Ishikawa (cell line): ENCODE results near the gene SLC34A1.

Experiments
- CEBPB ChIP-seq: IDR thresholded peaks from 2 replicates; pipeline ENCODE4 v1.6.1; 2012
- CREB1 ChIP-seq: IDR thresholded peaks from 2 replicates; pipeline ENCODE4 v1.6.1; 2012; ENCODE audit warnings: low read depth
- EGR1 ChIP-seq: IDR thresholded peaks from 2 replicates; pipeline ENCODE4 v1.6.1; 2012
- EP300 ChIP-seq: IDR thresholded peaks from 2 replicates; pipeline ENCODE4 v1.6.1; 2012; ENCODE audit warnings: borderline replicate concordance
- FOXM1 ChIP-seq: IDR thresholded peaks from 2 replicates; pipeline ENCODE4 v1.6.1; 2012; ENCODE audit warnings: low read depth, borderline replicate concordance
- NFIC ChIP-seq: IDR thresholded peaks from 2 replicates; pipeline ENCODE4 v1.6.1; 2012
- RAD21 ChIP-seq: IDR thresholded peaks from 2 replicates; pipeline ENCODE4 v1.6.1; 2012; ENCODE audit warnings: low read depth
- TAF1 ChIP-seq: IDR thresholded peaks from 2 replicates; pipeline ENCODE4 v1.6.1; 2012; ENCODE audit warnings: low read depth, mild to moderate bottlenecking
- TCF12 ChIP-seq: IDR thresholded peaks from 2 replicates; pipeline ENCODE4 v1.6.1; 2012; ENCODE audit warnings: low read depth
- TEAD4 ChIP-seq: IDR thresholded peaks from 2 replicates; pipeline ENCODE4 v1.6.1; 2012
- USF1 ChIP-seq: IDR thresholded peaks from 2 replicates; pipeline ENCODE4 v1.6.1; 2012
- YY1 ChIP-seq: IDR thresholded peaks from 2 replicates; pipeline ENCODE4 v1.6.1; 2012; ENCODE audit warnings: low read depth
- ZBTB7A ChIP-seq: IDR thresholded peaks from 2 replicates; pipeline ENCODE4 v1.6.1; 2012; ENCODE audit warnings: low read depth
- TF ChIP-seq, protein P1 (sequence below): IDR thresholded peaks from 2 replicates; pipeline ENCODE4 v1.6.1; 2012
- TF ChIP-seq, protein P2 (sequence below): IDR thresholded peaks from 2 replicates; pipeline ENCODE4 v1.6.1; 2012; ENCODE audit warnings: low read depth, mild to moderate bottlenecking

The SLC34A1 gene

GRCh38 chr5:177431317-177432142 lies 47.3 kb downstream of the SLC34A1 start:
- TF ChIP-seq RAD21, result no peak

DNA sequence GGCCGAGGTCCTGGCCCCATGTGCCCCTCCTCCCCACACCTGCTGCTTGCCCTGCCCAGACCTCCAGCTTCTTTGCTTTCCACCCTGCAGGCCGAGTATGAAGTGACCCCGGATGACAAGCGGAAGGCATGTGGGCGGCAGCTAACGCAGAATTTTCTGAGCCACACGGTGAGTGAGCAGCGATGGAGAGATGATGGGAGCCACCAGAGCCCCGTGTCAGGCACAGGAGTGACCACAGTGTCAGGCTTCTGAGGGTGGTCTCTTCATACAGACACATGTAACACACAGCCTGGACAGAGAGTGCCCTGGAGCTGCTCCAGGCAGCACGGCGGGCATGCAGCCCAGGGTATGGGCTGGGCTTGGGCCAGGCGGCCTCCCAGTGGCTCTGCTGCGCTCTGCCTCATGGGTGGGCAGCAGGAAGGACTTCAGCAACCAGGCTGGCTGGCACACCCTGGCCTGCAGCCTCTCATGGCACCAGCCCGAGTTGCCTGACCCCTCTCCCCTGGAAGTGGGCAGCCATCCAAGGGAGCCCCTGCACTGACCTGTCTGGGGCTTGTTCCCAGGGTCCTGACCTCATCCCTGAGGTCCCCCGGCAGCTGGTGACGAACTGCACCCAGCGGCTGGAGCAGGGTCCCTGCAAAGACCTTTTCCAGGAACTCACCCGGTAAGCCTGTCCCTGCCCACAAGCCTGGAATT lies 48.1 kb downstream of the SLC34A1 start:
- TF ChIP-seq USF1 (no peak), EP300 (no peak), EGR1 (no peak), TAF1 (no peak), YY1 (no peak)
- TF ChIP-seq, protein P1, sequence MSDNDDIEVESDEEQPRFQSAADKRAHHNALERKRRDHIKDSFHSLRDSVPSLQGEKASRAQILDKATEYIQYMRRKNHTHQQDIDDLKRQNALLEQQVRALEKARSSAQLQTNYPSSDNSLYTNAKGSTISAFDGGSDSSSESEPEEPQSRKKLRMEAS, result no peak

- TF ChIP-seq FOXM1 (no peak), NFIC (no peak)
Measured at GRCh38 chr5:177432839-177433657, 48.8 kb downstream of the SLC34A1 start.

DNA sequence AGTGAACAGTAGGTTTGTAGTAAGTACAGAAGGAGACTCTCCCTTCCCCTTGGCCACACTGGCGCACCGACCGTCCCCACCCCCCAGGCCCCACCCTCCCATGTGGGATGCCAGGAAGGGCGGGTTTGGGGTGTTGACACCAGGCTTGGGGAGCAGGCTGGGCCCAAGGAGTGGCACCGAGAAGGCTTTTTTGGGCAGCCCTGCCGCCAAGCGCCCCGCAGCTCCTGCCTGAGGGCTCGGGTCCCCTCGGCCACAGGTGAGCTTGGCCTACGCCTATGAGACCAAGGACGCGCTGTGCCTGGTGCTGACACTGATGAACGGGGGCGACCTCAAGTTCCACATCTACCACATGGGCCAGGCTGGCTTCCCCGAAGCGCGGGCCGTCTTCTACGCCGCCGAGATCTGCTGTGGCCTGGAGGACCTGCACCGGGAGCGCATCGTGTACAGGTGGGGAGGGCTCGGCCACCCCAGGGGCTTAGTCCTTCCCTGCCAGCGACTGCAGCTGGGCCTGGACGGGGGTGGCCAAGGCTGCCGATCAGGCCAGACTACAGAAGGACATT lies 49.5 kb downstream of the SLC34A1 start:
- TF ChIP-seq NFIC (no peak), ZBTB7A (no peak), YY1 (no peak), CEBPB (no peak), TEAD4 (no peak), RAD21 (no peak), TAF1 (no peak), TCF12 (no peak), USF1 (no peak), CREB1 (no peak), FOXM1 (no peak), EP300 (no peak), EGR1 (no peak)
- TF ChIP-seq, protein P1, result no peak
- TF ChIP-seq, protein P2, sequence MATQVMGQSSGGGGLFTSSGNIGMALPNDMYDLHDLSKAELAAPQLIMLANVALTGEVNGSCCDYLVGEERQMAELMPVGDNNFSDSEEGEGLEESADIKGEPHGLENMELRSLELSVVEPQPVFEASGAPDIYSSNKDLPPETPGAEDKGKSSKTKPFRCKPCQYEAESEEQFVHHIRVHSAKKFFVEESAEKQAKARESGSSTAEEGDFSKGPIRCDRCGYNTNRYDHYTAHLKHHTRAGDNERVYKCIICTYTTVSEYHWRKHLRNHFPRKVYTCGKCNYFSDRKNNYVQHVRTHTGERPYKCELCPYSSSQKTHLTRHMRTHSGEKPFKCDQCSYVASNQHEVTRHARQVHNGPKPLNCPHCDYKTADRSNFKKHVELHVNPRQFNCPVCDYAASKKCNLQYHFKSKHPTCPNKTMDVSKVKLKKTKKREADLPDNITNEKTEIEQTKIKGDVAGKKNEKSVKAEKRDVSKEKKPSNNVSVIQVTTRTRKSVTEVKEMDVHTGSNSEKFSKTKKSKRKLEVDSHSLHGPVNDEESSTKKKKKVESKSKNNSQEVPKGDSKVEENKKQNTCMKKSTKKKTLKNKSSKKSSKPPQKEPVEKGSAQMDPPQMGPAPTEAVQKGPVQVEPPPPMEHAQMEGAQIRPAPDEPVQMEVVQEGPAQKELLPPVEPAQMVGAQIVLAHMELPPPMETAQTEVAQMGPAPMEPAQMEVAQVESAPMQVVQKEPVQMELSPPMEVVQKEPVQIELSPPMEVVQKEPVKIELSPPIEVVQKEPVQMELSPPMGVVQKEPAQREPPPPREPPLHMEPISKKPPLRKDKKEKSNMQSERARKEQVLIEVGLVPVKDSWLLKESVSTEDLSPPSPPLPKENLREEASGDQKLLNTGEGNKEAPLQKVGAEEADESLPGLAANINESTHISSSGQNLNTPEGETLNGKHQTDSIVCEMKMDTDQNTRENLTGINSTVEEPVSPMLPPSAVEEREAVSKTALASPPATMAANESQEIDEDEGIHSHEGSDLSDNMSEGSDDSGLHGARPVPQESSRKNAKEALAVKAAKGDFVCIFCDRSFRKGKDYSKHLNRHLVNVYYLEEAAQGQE, result no peak

DNA sequence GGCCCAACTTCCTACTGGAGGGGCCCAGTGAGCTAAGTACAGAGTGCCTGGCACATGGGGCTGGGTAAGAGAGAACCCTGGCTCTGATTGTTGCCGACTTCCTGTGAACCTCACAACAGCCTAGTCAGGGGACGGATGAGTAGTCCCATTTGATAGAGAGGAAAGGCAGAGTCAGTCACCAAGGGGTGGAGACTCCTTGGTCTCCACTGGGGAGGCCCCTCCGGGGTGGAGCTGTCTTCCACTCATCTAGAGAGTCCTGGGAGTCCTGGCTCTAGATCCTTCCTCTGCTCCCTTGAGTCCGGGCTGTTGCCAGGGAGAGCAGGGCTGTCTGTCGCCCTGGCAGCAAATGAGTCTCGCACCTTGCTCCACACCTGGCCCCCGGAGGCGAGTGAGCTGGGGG lies 50.2 kb downstream of the SLC34A1 start:
- no peak for TF ChIP-seq CEBPB
- no peak for TF ChIP-seq TEAD4
- TF ChIP-seq RAD21, result no peak
- no peak for TF ChIP-seq CREB1
- TF ChIP-seq EP300, result no peak
- TF ChIP-seq, protein P1, result no peak
- TF ChIP-seq NFIC, result no peak

GRCh38 chr5:177434942-177435738 lies 50.9 kb downstream of the SLC34A1 start:
- TF ChIP-seq TCF12, result no peak
- no peak for TF ChIP-seq EP300
- TF ChIP-seq, protein P2, result no peak
- no peak for TF ChIP-seq RAD21
- TF ChIP-seq EGR1, result no peak
- TF ChIP-seq YY1, result no peak
- no peak for TF ChIP-seq TAF1
- TF ChIP-seq CREB1, result no peak
